K562 (cell line): ENCODE results near the gene PCK2.

ENCODE experiments used
- CBX3 ChIP-seq, 2 experiments: IDR thresholded peaks; 1 replicate in 1 of 2; 2 replicates in 1 of 2; pipeline ENCODE4 v1.6.1; 2012; ENCODE audit warnings: inconsistent platforms in 2 of 2, low read length in 2 of 2, borderline replicate concordance in 1 of 2, control low read depth in 1 of 2
- CREB1 ChIP-seq, 2 experiments: sonication (generic) in 1 of 2; formaldehyde crosslinking in 1 of 2; IDR thresholded peaks; 2 replicates each; pipeline versions ENCODE4 v1.6.1 to v1.8.0; 2012 to 2022; ENCODE audit warnings: inconsistent platforms in 1 of 2, mild to moderate bottlenecking in 1 of 2, missing genetic modification reagents in 1 of 2, moderate library complexity in 1 of 2
- CREM ChIP-seq: IDR thresholded peaks from 2 replicates; pipeline ENCODE4 v1.6.1; 2014; ENCODE audit warnings: antibody characterized with exemption, low read depth
- CTCF ChIP-seq, 3 experiments: IDR thresholded peaks in 2 of 3; conservative IDR thresholded peaks in 1 of 3; 2 replicates each; pipeline ENCODE4 v1.5.1; 2011 to 2012; ENCODE audit warnings: low read length in 3 of 3, mild to moderate bottlenecking in 3 of 3, control low read depth in 2 of 3, improper control_type of control experiment in 1 of 3, inconsistent platforms in 1 of 3, low read depth in 1 of 3, mixed read lengths in 1 of 3, moderate library complexity in 1 of 3; ENCODE audit not compliant: insufficient read depth in 2 of 3
- GABPA ChIP-seq: fragments of 200-800 bp; sonication (Bioruptor generic); conservative IDR thresholded peaks from 2 replicates; pipeline ENCODE4 v1.6.1; 2016; ENCODE audit warnings: low read depth, missing genetic modification characterization, missing compliant biosample characterization
- MAFK ChIP-seq: IDR thresholded peaks from 2 replicates; pipeline ENCODE4 v1.6.1; 2011; ENCODE audit warnings: low read length, improper control_type of control experiment
- MEF2A ChIP-seq: IDR thresholded peaks from 2 replicates; pipeline ENCODE4 v1.6.1; 2011; ENCODE audit warnings: low read depth, mild to moderate bottlenecking, low read length, moderate library complexity; ENCODE audit not compliant: control insufficient read depth
- POLR2A ChIP-seq: fragments of 450-650 bp; conservative IDR thresholded peaks from 2 replicates; pipeline ENCODE4 v1.6.1; 2016
- SMC3 ChIP-seq: conservative IDR thresholded peaks from 2 replicates; pipeline ENCODE4 v1.6.1; 2011; ENCODE audit warnings: low read depth, low read length, improper control_type of control experiment; ENCODE audit not compliant: insufficient read depth
- ZBED1 ChIP-seq: IDR thresholded peaks from 2 replicates; pipeline ENCODE4 v1.6.1; 2014
- ZNF277 ChIP-seq: fragments of 250-450 bp; sonication (Bioruptor Pico); IDR thresholded peaks from 2 replicates; pipeline ENCODE4 v1.8.0; 2022; ENCODE audit warnings: inconsistent platforms, mild to moderate bottlenecking, moderate library complexity, borderline replicate concordance
- ZNF785 ChIP-seq: fragments of 250-450 bp; sonication (Bioruptor Pico); IDR thresholded peaks from 2 replicates; pipeline ENCODE4 v1.4.0; 2020; ENCODE audit warnings: mild to moderate bottlenecking
- TF ChIP-seq, protein P1 (sequence below): IDR thresholded peaks from 3 replicates; pipeline ENCODE4 v1.6.1; 2011; ENCODE audit warnings: borderline replicate concordance, mild to moderate bottlenecking; ENCODE audit not compliant: insufficient read length, insufficient read depth

DNA sequence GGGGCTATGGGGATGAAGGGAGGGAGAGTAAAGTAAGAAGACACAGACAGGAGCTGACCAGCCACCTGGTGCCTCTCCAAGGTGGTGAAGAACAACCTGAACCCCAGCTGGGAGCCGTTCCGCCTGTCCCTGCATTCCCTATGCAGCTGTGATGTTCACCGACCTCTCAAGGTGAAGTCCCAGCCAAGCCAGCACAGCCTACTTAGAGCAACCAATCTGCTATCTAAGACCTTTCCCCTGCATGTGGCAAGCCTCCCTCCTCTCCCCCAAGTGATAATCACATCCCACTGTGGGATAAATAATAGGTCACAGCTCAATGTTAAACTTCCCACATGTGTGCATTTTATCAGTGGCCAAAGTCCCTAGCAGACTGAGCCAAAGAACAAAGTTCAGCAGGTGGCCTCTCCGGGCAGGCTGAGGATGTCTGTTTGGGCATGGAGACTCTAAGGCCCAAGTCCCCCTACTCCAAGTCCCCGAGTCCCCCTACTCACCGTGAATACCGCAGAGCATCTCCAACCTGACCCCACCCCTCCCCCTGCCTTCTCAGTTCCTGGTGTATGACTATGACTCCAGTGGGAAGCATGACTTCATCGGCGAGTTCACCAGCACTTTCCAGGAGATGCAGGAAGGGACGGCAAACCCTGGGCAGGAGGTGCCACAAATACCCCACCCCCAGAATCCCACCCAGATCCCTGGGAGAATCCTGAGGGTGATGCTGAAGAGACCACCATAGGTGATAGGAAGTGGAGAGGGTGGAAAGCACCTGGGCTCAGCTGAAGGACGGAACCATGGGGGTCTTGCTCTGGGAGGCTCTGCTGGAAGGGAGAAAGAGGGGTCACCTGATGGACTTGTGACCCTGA is 19.3 kb upstream of the PCK2 start:
- TF ChIP-seq POLR2A (no peak), CREM (no peak), CBX3 (IDR thresholded peaks at IDR 0.05; ENCODE audit: borderline replicate concordance in 1 of 2, low read length in 2 of 2) (no peak), ZNF277 (CRISPR knock-in tag) (no peak), CTCF (IDR thresholded peaks at IDR 0.05 in 2 of 3, conservative IDR thresholded peaks at IDR 0.05 in 1 of 3; ENCODE audit: insufficient read depth in 2 of 3, low read depth in 1 of 3, low read length in 3 of 3) (no peak), SMC3 (no peak), GABPA (tag) (no peak), MEF2A (no peak), MAFK (no peak), CREB1 (IDR thresholded peaks at IDR 0.05) (no peak), CREB1 (CRISPR knock-in tag; IDR thresholded peaks at IDR 0.05) (no peak), ZNF785 (CRISPR knock-in tag) (no peak), ZBED1 (no peak)
- TF ChIP-seq, protein P1, sequence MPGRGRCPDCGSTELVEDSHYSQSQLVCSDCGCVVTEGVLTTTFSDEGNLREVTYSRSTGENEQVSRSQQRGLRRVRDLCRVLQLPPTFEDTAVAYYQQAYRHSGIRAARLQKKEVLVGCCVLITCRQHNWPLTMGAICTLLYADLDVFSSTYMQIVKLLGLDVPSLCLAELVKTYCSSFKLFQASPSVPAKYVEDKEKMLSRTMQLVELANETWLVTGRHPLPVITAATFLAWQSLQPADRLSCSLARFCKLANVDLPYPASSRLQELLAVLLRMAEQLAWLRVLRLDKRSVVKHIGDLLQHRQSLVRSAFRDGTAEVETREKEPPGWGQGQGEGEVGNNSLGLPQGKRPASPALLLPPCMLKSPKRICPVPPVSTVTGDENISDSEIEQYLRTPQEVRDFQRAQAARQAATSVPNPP: no peak
